ENCODE results near the gene PODN. TPM values are rescaled to one million over a fixed set of nuclear protein-coding genes. Genes with fewer than 3 reads are reported as not detected.

PODN gene
- total RNA-seq, 1 experiment from 2014 or later: not detected

DNA sequence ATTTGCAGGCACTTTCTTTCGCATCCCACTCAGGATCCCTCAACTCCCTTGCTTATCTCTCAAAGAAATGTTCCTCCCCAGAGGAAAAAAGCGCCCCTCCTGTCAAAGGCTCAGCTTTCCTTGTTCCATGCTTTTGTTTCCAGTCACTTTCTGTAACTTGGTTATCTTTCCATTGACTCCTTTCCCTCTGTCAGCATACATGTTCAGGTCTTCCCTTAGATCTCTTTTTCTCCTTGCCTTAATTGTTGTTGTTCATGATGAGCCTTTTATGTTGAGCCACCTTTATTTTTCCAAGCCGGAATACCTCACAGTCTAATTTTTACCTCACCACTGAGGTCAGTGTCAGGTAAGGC, 46.5 kb upstream of the PODN start:
- Histone ChIP-seq H3K79me2 (ENCODE audit: low read depth) (peaks cover 33% of the 10 kb centered on the region), H3K4me2 (peak overlapping the region; percentile 93), H3K36me3 (ENCODE audit: low read depth) (peaks cover 5% of the 10 kb centered on the region; the same call in 1 of the 2 replicates), H3K9me3 (ENCODE audit: insufficient read depth, low read depth) (no peaks in the 10 kb centered on the region), H3K9me2 (ENCODE audit: insufficient read depth) (no peaks in the 10 kb centered on the region), H4K20me1 (ENCODE audit: insufficient read depth) (no peaks in the 10 kb centered on the region), H3K27ac (no peak overlapping the region), H3K4me1 (replicated peaks; ENCODE audit: insufficient read depth) (peaks cover 26% of the 10 kb centered on the region), H3K4me3 (peak overlapping the region; percentile 78), H3F3A (ENCODE audit: insufficient read depth, low read depth) (no peaks in the 10 kb centered on the region), H2AFZ (peak overlapping the region; percentile 89), H3K27me3 (ENCODE audit: insufficient read depth, low read depth) (no peaks in the 10 kb centered on the region)
- no peak for DNase-seq
- intact Hi-C loops (cut with micrococcal nuclease; ENCODE audit: unreplicated experiment): no loop called here
- BruUV-seq (replicated peaks): TSS peak; percentile 57
- POLR2A ChIA-PET (ENCODE audit: unreplicated experiment): interaction anchor here (0.7 kb wide), 1 partner anchor 52 kb away, joined by 4 read pairs; no protein-coding TSS in a partner anchor
- no peak for TF ChIP-seq EZH2 (IDR thresholded peaks at IDR 0.05; ENCODE audit: low read depth)
- TF ChIP-seq, protein P1, sequence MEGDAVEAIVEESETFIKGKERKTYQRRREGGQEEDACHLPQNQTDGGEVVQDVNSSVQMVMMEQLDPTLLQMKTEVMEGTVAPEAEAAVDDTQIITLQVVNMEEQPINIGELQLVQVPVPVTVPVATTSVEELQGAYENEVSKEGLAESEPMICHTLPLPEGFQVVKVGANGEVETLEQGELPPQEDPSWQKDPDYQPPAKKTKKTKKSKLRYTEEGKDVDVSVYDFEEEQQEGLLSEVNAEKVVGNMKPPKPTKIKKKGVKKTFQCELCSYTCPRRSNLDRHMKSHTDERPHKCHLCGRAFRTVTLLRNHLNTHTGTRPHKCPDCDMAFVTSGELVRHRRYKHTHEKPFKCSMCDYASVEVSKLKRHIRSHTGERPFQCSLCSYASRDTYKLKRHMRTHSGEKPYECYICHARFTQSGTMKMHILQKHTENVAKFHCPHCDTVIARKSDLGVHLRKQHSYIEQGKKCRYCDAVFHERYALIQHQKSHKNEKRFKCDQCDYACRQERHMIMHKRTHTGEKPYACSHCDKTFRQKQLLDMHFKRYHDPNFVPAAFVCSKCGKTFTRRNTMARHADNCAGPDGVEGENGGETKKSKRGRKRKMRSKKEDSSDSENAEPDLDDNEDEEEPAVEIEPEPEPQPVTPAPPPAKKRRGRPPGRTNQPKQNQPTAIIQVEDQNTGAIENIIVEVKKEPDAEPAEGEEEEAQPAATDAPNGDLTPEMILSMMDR (conservative IDR thresholded peaks at IDR 0.05): no peak
- CTCF ChIA-PET: interaction anchor here (0.7 kb wide), 1 partner anchor 26 kb away, joined by 3 read pairs; no protein-coding TSS in a partner anchor

DNA sequence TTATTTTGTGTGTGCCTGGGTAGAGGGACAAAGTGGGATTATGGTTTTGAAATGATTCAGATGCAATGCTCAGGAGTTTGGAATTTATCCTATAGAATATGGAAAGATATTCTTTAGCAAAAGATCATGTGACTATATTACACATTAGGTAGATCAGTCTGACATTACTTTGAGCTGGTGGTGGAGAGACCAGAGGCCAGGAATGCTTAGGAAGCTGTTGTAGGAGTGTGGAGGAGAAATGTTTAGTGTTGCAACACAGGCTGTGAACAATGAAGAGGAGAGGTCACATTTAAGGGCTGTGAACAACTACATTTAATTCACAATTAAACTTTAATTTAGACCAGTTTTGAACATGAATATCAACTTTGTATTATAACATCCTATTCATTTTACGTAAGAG, 45.3 kb upstream of the PODN start:
- Histone ChIP-seq H3K4me2 (peak overlapping the region; percentile 93), H4K20me1 (ENCODE audit: insufficient read depth) (no peaks in the 10 kb centered on the region), H3K36me3 (ENCODE audit: low read depth) (peaks cover 5% of the 10 kb centered on the region; the same call in 1 of the 2 replicates), H3K4me1 (replicated peaks; ENCODE audit: insufficient read depth) (peaks cover 26% of the 10 kb centered on the region), H3K27ac (no peak overlapping the region), H3K9me3 (ENCODE audit: insufficient read depth, low read depth) (no peaks in the 10 kb centered on the region), H3F3A (ENCODE audit: insufficient read depth, low read depth) (no peaks in the 10 kb centered on the region), H3K27me3 (ENCODE audit: insufficient read depth, low read depth) (no peaks in the 10 kb centered on the region), H3K79me2 (ENCODE audit: low read depth) (peaks cover 33% of the 10 kb centered on the region), H3K9me2 (ENCODE audit: insufficient read depth) (no peaks in the 10 kb centered on the region), H2AFZ (no peak overlapping the region), H3K4me3 (peak overlapping the region; percentile 78; the same call in 1 of the 2 replicates)
- TF ChIP-seq, protein P1 (conservative IDR thresholded peaks at IDR 0.05): no peak
- TF ChIP-seq EZH2 (IDR thresholded peaks at IDR 0.05; ENCODE audit: low read depth): no peak
- intact Hi-C loops (cut with micrococcal nuclease; ENCODE audit: unreplicated experiment): no loop called here
- CTCF ChIA-PET: interaction anchor here (0.5 kb wide), 1 partner anchor 84 kb away, joined by 3 read pairs; no protein-coding TSS in a partner anchor
- no peak for DNase-seq
- POLR2A ChIA-PET (ENCODE audit: unreplicated experiment): no interaction called here
- BruUV-seq (replicated peaks): no TSS peak

DNA sequence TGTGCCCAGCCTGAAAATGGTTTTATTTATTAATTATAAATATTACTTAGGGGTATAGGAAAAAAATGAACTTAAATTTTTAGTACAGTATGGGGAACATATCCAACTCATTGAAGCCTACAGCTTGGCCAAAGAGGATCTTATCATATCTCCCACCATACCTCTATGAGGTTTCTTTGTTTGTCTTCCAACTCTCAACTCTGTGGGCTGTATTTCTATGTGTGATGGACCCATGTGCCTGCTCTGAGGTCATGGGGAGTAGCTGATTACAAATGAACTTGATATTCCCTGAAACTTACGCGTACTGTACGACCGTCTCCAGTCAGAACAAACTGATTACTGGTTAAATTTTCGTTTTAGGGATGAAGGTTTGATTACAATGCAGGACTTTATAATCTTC, 41.4 kb upstream of the PODN start:
- Histone ChIP-seq H3F3A (ENCODE audit: insufficient read depth, low read depth) (no peaks in the 10 kb centered on the region), H3K4me1 (replicated peaks; ENCODE audit: insufficient read depth) (peaks cover 28% of the 10 kb centered on the region), H4K20me1 (ENCODE audit: insufficient read depth) (no peaks in the 10 kb centered on the region), H3K4me2 (no peak overlapping the region), H3K9me3 (ENCODE audit: insufficient read depth, low read depth) (no peaks in the 10 kb centered on the region), H3K9me2 (ENCODE audit: insufficient read depth) (no peaks in the 10 kb centered on the region), H3K27me3 (ENCODE audit: insufficient read depth, low read depth) (no peaks in the 10 kb centered on the region), H3K4me3 (no peak overlapping the region), H3K79me2 (ENCODE audit: low read depth) (peaks cover 35% of the 10 kb centered on the region), H2AFZ (no peak overlapping the region), H3K27ac (no peak overlapping the region), H3K36me3 (ENCODE audit: low read depth) (peaks cover 5% of the 10 kb centered on the region; the same call in 1 of the 2 replicates)
- CTCF ChIA-PET: no interaction called here
- POLR2A ChIA-PET (ENCODE audit: unreplicated experiment): no interaction called here
- no TSS peak for BruUV-seq (replicated peaks)
- TF ChIP-seq EZH2 (IDR thresholded peaks at IDR 0.05; ENCODE audit: low read depth): no peak
- TF ChIP-seq, protein P1 (conservative IDR thresholded peaks at IDR 0.05): no peak
- intact Hi-C loops (cut with micrococcal nuclease; ENCODE audit: unreplicated experiment): no loop called here
- DNase-seq: no peak
